K562 (cell line): ENCODE data around the gene FHL1.

Experiments used
- ARHGAP35 ChIP-seq: fragments of 450-650 bp; IDR thresholded peaks from 2 replicates; pipeline ENCODE4 v1.6.1; 2018; ENCODE audit not compliant: partially characterized antibody
- ARID3B ChIP-seq: fragments of 250-450 bp; sonication (Bioruptor Pico); IDR thresholded peaks from 2 replicates; pipeline ENCODE4 v1.4.0; 2020; ENCODE audit warnings: borderline replicate concordance
- MLX ChIP-seq, 2 experiments: fragments of 450-650 bp in 1 of 2; sonication (generic) in 1 of 2; formaldehyde crosslinking; conservative IDR thresholded peaks; 2 replicates each; pipeline versions ENCODE4 v1.4.0 to v1.8.1; 2020 to 2022; ENCODE audit warnings: mild to moderate bottlenecking in 1 of 2, missing genetic modification reagents in 1 of 2
- RBBP5 ChIP-seq: fragments of 200-600 bp; sonication (generic); IDR thresholded peaks from 2 replicates; pipeline ENCODE4 v1.6.1; 2012; ENCODE audit warnings: borderline replicate concordance, mild to moderate bottlenecking, low read length, control low read depth, inconsistent platforms; ENCODE audit not compliant: insufficient read depth, poor library complexity, severe bottlenecking
- SREBF2 ChIP-seq: sonication (generic); formaldehyde crosslinking; IDR thresholded peaks from 2 replicates; pipeline ENCODE4 v1.4.0; 2020; ENCODE audit warnings: mild to moderate bottlenecking, missing genetic modification reagents

- TF ChIP-seq SREBF2 (CRISPR knock-in tag) (no peak), RBBP5 (no peak), ARHGAP35 (no peak), MLX (CRISPR knock-in tag; conservative IDR thresholded peaks at IDR 0.05) (no peak), ARID3B (no peak)
Measured at GRCh38 chrX:136214551-136214950, 67.2 kb downstream of the FHL1 start.
